ENCODE results near the gene XPR1.

Gene XPR1

DNA sequence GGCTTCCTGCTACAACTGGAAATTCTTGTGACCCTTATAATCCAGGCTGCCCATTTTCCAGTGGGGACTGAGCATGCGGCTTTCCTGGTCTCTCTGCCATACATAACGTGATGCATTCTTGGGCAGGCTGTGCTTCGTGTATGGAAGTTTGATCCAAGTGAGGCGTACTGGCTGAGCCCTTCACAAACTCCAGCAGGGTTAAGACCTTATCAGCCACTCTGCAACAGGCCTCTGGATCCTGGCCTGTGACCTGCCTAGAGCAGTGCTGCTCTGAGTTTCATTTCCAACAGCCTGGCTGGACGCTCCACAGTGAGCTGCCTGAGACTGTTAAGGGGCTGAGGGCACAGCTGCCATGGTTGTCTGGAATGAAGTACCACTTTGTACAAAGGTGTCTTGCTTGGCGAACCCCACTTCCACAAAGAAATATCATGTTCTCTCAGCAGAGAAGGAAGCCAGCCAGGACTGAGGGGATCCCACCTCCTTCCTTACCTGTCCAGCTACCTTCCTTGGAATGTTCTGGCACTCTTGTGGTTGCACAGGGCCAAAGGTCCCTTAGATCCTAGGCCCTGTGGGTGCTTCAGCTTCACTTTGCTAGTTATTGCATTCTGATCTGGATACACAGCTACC, 28.5 kb upstream of the XPR1 start:
- Histone ChIP-seq H3K27me3 (ENCODE audit: control insufficient read depth, low read length) (peaks cover 4% of the 10 kb centered on the region; the same call in 1 of the 2 replicates), H3K4me2 (ENCODE audit: low read length) (no peak overlapping the region), H3K79me2 (ENCODE audit: control insufficient read depth, low read length) (no peaks in the 10 kb centered on the region), H3K4me3 (ENCODE audit: low read length) (no peak overlapping the region), H3K27ac (ENCODE audit: low read depth, low read length) (no peak overlapping the region), H3K9me2 (replicated peaks; ENCODE audit: control insufficient read depth, low read length) (no peaks in the 10 kb centered on the region), H3K4me1 (ENCODE audit: control insufficient read depth, low read length) (no peaks in the 10 kb centered on the region), H4K20me1 (ENCODE audit: control insufficient read depth, insufficient read depth, low read depth, low read length) (no peaks in the 10 kb centered on the region), H3F3A (ENCODE audit: control insufficient read depth, insufficient read depth) (no peaks in the 10 kb centered on the region), H3K36me3 (ENCODE audit: control insufficient read depth, low read length) (no peaks in the 10 kb centered on the region), H3K9me3 (ENCODE audit: control insufficient read depth, insufficient read depth, low read length) (no peaks in the 10 kb centered on the region)
- TF ChIP-seq, protein P1, sequence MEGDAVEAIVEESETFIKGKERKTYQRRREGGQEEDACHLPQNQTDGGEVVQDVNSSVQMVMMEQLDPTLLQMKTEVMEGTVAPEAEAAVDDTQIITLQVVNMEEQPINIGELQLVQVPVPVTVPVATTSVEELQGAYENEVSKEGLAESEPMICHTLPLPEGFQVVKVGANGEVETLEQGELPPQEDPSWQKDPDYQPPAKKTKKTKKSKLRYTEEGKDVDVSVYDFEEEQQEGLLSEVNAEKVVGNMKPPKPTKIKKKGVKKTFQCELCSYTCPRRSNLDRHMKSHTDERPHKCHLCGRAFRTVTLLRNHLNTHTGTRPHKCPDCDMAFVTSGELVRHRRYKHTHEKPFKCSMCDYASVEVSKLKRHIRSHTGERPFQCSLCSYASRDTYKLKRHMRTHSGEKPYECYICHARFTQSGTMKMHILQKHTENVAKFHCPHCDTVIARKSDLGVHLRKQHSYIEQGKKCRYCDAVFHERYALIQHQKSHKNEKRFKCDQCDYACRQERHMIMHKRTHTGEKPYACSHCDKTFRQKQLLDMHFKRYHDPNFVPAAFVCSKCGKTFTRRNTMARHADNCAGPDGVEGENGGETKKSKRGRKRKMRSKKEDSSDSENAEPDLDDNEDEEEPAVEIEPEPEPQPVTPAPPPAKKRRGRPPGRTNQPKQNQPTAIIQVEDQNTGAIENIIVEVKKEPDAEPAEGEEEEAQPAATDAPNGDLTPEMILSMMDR (IDR thresholded peaks at IDR 0.05; ENCODE audit: low read depth, low read length, poor library complexity, severe bottlenecking): no peak
- TF ChIP-seq EZH2phosphoT487 (IDR thresholded peaks at IDR 0.05; ENCODE audit: borderline replicate concordance, low read length): no peak

DNA sequence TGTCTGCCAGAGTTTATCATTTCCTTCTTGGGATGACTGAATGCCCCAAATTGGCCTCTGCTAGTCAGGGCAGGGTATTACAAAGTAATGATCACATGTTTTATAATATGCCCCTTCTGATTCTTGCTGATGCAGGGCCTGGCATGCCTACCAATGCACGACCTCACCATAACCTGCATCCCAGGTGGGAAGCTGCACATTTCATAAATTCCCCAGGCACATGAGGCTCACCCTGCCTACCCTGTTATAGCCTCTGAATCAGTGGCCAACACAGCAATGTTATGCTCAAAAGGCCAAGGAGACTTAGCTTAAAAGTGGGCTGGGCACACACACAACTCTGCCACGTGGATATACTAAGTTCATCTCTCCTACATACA, 28.0 kb upstream of the XPR1 start:
- H3K9me3 ChIP-seq (ENCODE audit: control insufficient read depth, insufficient read depth, low read length): no peaks in the 10 kb centered on the region
- peaks cover 4% of the 10 kb centered on the region; the same call in 1 of the 2 replicates for H3K27me3 ChIP-seq (ENCODE audit: control insufficient read depth, low read length)
- no peaks in the 10 kb centered on the region for H3K36me3 ChIP-seq (ENCODE audit: control insufficient read depth, low read length)
- no peak overlapping the region for H3K4me3 ChIP-seq (ENCODE audit: low read length)
- H4K20me1 ChIP-seq (ENCODE audit: control insufficient read depth, insufficient read depth, low read depth, low read length): no peaks in the 10 kb centered on the region
- no peaks in the 10 kb centered on the region for H3K79me2 ChIP-seq (ENCODE audit: control insufficient read depth, low read length)
- H3F3A ChIP-seq (ENCODE audit: control insufficient read depth, insufficient read depth): no peaks in the 10 kb centered on the region
- H3K9me2 ChIP-seq (replicated peaks; ENCODE audit: control insufficient read depth, low read length): no peaks in the 10 kb centered on the region
- TF ChIP-seq EZH2phosphoT487 (IDR thresholded peaks at IDR 0.05; ENCODE audit: borderline replicate concordance, low read length): no peak
- TF ChIP-seq, protein P1 (IDR thresholded peaks at IDR 0.05; ENCODE audit: low read depth, low read length, poor library complexity, severe bottlenecking): no peak
- H3K4me2 ChIP-seq (ENCODE audit: low read length): no peak overlapping the region
- no peaks in the 10 kb centered on the region for H3K4me1 ChIP-seq (ENCODE audit: control insufficient read depth, low read length)
- no peak overlapping the region for H3K27ac ChIP-seq (ENCODE audit: low read depth, low read length)

DNA sequence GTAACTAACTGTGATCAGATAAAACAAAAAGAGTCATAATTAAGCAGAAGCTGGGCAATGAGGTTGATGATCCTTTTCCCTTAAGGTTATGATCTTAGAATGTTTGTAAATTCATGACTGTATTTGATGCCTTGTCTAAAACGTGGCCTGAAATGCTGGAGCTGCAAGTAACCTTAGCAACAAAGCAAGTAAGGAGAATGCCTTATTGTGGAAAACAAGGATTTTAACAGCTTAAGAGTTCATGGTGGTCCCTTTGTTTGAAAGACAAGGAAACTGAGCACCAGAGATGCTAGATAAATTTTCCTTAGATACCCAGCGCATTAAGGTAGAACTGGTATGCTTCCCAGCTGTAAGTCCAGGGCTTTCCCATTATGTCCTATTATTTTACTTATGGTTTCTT, 25.7 kb upstream of the XPR1 start:
- no peaks in the 10 kb centered on the region for H4K20me1 ChIP-seq (ENCODE audit: control insufficient read depth, insufficient read depth, low read depth, low read length)
- no peaks in the 10 kb centered on the region for H3K36me3 ChIP-seq (ENCODE audit: control insufficient read depth, low read length)
- H3K27ac ChIP-seq (ENCODE audit: low read depth, low read length): no peak overlapping the region
- no peaks in the 10 kb centered on the region for H3K9me3 ChIP-seq (ENCODE audit: control insufficient read depth, insufficient read depth, low read length)
- no peak overlapping the region for H3K4me2 ChIP-seq (ENCODE audit: low read length)
- peaks cover 2% of the 10 kb centered on the region; the same call in 1 of the 2 replicates for H3K4me1 ChIP-seq (ENCODE audit: control insufficient read depth, low read length)
- H3K79me2 ChIP-seq (ENCODE audit: control insufficient read depth, low read length): no peaks in the 10 kb centered on the region
- no peaks in the 10 kb centered on the region; the same call in 1 of the 2 replicates for H3F3A ChIP-seq (ENCODE audit: control insufficient read depth, insufficient read depth)
- H3K9me2 ChIP-seq (replicated peaks; ENCODE audit: control insufficient read depth, low read length): no peaks in the 10 kb centered on the region
- H3K27me3 ChIP-seq (ENCODE audit: control insufficient read depth, low read length): peaks cover 3% of the 10 kb centered on the region; the same call in 1 of the 2 replicates
- no peak overlapping the region for H3K4me3 ChIP-seq (ENCODE audit: low read length)
- TF ChIP-seq EZH2phosphoT487 (IDR thresholded peaks at IDR 0.05; ENCODE audit: borderline replicate concordance, low read length): no peak
- TF ChIP-seq, protein P1 (IDR thresholded peaks at IDR 0.05; ENCODE audit: low read depth, low read length, poor library complexity, severe bottlenecking): no peak

Measured in DOHH2 (cell line).